ENCODE results near the gene SSC4D.
"Not testable (repeated sequence)": the region's sequence is repeated elsewhere in the genome, so short reads cannot be mapped to it uniquely, and the experiment has no call there.

DNA sequence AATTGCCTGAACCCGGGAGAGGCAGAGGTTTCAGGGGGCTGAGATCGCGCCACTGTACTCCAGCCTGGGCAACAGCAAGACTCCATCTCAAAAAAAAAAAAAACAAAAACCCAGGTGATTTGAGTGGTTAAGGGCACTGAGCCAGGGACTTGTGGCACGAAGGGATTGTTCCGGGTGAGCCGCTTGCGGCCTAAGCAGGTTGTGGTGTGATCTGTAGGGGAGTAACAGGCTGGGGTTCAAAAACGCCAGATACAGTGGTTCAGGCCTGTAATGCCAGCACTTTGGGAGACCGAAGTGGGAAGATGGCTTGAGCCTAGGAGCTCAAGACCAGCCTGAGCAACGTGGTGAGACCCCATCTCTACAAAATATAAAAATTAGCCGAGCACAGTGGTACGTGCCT, 34.3 kb upstream of the SSC4D start:
- TF ChIP-seq, protein P1, sequence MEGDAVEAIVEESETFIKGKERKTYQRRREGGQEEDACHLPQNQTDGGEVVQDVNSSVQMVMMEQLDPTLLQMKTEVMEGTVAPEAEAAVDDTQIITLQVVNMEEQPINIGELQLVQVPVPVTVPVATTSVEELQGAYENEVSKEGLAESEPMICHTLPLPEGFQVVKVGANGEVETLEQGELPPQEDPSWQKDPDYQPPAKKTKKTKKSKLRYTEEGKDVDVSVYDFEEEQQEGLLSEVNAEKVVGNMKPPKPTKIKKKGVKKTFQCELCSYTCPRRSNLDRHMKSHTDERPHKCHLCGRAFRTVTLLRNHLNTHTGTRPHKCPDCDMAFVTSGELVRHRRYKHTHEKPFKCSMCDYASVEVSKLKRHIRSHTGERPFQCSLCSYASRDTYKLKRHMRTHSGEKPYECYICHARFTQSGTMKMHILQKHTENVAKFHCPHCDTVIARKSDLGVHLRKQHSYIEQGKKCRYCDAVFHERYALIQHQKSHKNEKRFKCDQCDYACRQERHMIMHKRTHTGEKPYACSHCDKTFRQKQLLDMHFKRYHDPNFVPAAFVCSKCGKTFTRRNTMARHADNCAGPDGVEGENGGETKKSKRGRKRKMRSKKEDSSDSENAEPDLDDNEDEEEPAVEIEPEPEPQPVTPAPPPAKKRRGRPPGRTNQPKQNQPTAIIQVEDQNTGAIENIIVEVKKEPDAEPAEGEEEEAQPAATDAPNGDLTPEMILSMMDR (IDR thresholded peaks at IDR 0.05; ENCODE audit: insufficient read depth, low read length) = not testable (repeated sequence)
- TF ChIP-seq SPI1 (IDR thresholded peaks at IDR 0.05; ENCODE audit: borderline replicate concordance, low read depth); POLR2AphosphoS5 (IDR thresholded peaks at IDR 0.05; ENCODE audit: low read depth); GABPA (IDR thresholded peaks at IDR 0.05; ENCODE audit: low read depth): not testable (repeated sequence)
- TF ChIP-seq, protein P2, sequence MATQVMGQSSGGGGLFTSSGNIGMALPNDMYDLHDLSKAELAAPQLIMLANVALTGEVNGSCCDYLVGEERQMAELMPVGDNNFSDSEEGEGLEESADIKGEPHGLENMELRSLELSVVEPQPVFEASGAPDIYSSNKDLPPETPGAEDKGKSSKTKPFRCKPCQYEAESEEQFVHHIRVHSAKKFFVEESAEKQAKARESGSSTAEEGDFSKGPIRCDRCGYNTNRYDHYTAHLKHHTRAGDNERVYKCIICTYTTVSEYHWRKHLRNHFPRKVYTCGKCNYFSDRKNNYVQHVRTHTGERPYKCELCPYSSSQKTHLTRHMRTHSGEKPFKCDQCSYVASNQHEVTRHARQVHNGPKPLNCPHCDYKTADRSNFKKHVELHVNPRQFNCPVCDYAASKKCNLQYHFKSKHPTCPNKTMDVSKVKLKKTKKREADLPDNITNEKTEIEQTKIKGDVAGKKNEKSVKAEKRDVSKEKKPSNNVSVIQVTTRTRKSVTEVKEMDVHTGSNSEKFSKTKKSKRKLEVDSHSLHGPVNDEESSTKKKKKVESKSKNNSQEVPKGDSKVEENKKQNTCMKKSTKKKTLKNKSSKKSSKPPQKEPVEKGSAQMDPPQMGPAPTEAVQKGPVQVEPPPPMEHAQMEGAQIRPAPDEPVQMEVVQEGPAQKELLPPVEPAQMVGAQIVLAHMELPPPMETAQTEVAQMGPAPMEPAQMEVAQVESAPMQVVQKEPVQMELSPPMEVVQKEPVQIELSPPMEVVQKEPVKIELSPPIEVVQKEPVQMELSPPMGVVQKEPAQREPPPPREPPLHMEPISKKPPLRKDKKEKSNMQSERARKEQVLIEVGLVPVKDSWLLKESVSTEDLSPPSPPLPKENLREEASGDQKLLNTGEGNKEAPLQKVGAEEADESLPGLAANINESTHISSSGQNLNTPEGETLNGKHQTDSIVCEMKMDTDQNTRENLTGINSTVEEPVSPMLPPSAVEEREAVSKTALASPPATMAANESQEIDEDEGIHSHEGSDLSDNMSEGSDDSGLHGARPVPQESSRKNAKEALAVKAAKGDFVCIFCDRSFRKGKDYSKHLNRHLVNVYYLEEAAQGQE (IDR thresholded peaks at IDR 0.05; ENCODE audit: insufficient replicate concordance, low read depth) = not testable (repeated sequence)

All from HL-60 (cell line).